Measurements from ENCODE around the gene RNF7.
"Not testable (repeated sequence)": the region's sequence is repeated elsewhere in the genome, so short reads cannot be mapped to it uniquely, and the experiment has no call there.

Gene RNF7

GRCh38 chr3:141738022-141738890 lies at the start of gene RNF7:
TSS of gene RNF7 (plus strand) at chr3:141738298. CDS start at chr3:141738342, 44 bp downstream.
- peak; percentile 96 for DNase-seq

GRCh38 chr3:141690431-141691072 lies 47.5 kb upstream of the RNF7 start:
- DNase-seq = no peak

- not testable (repeated sequence) for DNase-seq
Measured at GRCh38 chr3:141691471-141691870, 46.6 kb upstream of the RNF7 start.

- DNase-seq = not testable (repeated sequence)
Measured at GRCh38 chr3:141692973-141693372, 45.1 kb upstream of the RNF7 start.

GRCh38 chr3:141699324-141699723 lies 38.8 kb upstream of the RNF7 start:
- no peak for DNase-seq

GRCh38 chr3:141699897-141700296 lies 38.2 kb upstream of the RNF7 start:
- no peak for DNase-seq

GRCh38 chr3:141703367-141703766 lies 34.7 kb upstream of the RNF7 start:
- DNase-seq = not testable (repeated sequence)

- DNase-seq = no peak
Measured at GRCh38 chr3:141707741-141708203, 30.3 kb upstream of the RNF7 start.

GRCh38 chr3:141708367-141708766 lies 29.7 kb upstream of the RNF7 start:
- no peak for DNase-seq

- DNase-seq = no peak
Measured at GRCh38 chr3:141709126-141709770, 28.9 kb upstream of the RNF7 start.

- no peak for DNase-seq
Measured at GRCh38 chr3:141710121-141710520, 28.0 kb upstream of the RNF7 start.

GRCh38 chr3:141710888-141711616 lies 27.0 kb upstream of the RNF7 start:
- no peak for DNase-seq

GRCh38 chr3:141714671-141715070 lies 23.4 kb upstream of the RNF7 start:
- no peak for DNase-seq

GRCh38 chr3:141722081-141722480 lies 16.0 kb upstream of the RNF7 start:
- DNase-seq = no peak

GRCh38 chr3:141722648-141723047 lies 15.4 kb upstream of the RNF7 start:
- DNase-seq = no peak

GRCh38 chr3:141723255-141723654 lies 14.8 kb upstream of the RNF7 start:
- no peak for DNase-seq

- no peak for DNase-seq
Measured at GRCh38 chr3:141724186-141724585, 13.9 kb upstream of the RNF7 start.

- no peak for DNase-seq
Measured at GRCh38 chr3:141725036-141725435, 13.1 kb upstream of the RNF7 start.

GRCh38 chr3:141726483-141726882 lies 11.6 kb upstream of the RNF7 start:
- no peak for DNase-seq

GRCh38 chr3:141728355-141728892 lies 9.7 kb upstream of the RNF7 start:
- DNase-seq = no peak

- DNase-seq = no peak
Measured at GRCh38 chr3:141729240-141729639, 8.9 kb upstream of the RNF7 start.

GRCh38 chr3:141735176-141735575 lies 2.9 kb upstream of the RNF7 start:
- no peak for DNase-seq

Data from NCI-H774 (cell line).